GM12872 (cell line): ENCODE results near the gene CPED1.

ENCODE experiments used
- CTCF ChIP-seq: IDR thresholded peaks from 3 replicates; pipeline ENCODE4 v1.5.1; 2011; ENCODE audit warnings: low read depth, mild to moderate bottlenecking, low read length, moderate library complexity; ENCODE audit not compliant: insufficient read depth

Gene CPED1

GRCh38 chr7:121328508-121329190 is 340.1 kb downstream of the CPED1 start, which contains the start of gene WNT16:
TSS of gene WNT16 (plus strand) at chr7:121329000. CDS start at chr7:121329293, 293 bp downstream.
- no peak for TF ChIP-seq CTCF

DNA sequence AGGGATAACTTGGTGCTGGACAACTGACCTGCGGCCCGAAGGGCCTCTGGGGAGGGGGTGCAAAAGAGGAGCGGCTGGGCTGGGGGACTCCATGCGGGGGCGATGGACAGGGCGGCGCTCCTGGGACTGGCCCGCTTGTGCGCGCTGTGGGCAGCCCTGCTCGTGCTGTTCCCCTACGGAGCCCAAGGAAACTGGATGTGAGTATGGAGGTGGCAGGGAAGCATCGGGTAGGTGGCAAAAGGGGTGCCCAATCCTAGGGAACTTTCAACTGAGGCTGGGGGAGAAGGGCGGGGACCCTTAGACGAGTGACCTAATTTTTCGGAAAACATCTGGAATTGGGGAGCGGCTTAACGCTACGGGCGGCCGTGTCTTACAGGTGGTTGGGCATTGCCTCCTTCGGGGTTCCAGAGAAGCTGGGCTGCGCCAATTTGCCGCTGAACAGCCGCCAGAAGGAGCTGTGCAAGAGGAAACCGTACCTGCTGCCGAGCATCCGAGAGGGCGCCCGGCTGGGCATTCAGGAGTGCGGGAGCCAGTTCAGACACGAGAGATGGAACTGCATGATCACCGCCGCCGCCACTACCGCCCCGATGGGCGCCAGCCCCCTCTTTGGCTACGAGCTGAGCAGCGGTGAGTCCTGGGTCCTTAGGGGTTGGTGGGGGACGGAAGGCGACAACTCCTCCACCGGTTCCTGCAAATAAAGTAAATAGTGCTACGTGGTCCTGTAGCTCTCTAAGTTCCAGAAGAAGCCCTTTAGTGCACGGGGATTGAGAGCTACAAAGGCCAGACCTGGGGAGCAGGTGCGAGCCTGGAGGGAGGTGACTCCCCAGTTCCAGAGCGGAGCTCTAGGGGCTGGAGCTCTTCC is 340.9 kb downstream of the CPED1 start:
- TF ChIP-seq CTCF = peak; percentile 34

DNA sequence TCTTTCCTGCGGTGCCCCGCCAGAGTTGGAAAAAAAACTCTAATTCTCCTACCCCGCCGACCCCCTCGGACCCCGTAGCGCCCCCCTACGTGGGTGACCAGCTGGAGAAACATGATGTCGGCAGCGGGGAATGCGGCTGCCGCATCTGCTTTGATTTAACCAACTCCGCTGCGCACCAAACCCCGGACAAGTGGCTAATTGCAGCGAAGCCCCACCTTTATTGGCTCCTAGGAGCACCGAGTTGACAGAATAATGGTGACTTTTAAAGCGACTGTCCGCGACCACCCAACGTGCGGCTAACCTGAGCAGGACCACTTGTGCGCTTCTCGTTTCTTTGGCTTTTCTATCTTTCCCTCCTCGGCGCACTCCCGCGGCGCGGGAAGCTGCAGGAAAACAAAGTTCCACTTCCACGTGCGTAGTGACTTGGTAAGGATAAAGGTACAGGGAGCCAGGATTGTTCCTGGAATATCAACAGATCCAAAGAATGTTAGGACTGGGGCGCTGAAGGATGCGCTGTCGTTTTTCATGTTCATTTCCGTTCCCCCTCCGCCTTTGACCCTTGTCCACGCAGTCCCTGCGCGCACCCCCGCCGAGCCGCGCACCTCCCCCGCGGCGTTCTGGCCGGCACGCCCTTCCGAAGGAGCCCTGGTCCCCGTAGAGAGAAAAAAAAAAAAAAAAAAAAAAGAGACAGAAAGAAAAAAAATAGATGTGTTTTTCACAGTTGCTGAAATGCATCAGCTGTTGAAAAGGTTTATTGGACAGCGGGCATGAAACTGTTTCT is 341.7 kb downstream of the CPED1 start:
- no peak for TF ChIP-seq CTCF

DNA sequence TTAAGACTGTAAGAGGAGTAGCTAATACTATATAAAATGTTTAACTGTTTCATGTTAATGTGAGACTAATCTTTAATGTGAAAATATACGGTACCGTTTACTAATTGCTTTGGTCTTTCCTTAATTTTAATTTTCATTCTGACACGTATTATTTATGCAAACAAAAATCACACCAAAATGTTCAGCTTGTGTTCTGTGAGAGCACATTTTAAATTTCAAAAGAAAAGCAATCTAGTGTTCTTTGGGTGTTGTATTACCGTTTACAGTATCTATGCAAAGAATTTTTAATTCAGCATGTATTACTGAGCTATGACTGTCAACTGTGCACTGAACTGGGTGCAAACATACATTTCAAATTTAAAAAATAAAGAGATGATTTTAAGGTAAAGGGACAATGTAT is 342.5 kb downstream of the CPED1 start:
- no peak for TF ChIP-seq CTCF

- TF ChIP-seq CTCF = no peak
These were observed 343.1 kb downstream of the CPED1 start for GRCh38 chr7:121331574-121331973.

DNA sequence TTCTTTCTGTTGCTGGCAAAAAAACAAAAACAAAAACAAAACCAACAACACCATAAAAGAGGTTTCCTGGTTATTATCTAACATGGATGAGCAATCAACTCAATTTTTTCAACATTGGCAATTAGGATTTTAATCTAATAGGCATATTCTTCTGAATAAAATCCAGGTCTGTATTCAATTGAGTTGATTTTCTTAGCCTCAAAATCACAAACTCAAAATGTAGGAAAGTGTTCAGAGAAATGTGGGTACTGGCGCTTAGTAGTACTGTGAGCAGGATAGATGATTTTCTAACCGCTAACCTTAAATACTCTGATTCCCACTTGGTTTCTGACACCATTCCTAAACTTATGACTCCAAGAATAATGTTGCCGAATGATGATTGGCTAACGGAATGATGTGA is 345.9 kb downstream of the CPED1 start:
- no peak for TF ChIP-seq CTCF
